ENCODE measurements around the gene ARRDC5.

Gene ARRDC5

DNA sequence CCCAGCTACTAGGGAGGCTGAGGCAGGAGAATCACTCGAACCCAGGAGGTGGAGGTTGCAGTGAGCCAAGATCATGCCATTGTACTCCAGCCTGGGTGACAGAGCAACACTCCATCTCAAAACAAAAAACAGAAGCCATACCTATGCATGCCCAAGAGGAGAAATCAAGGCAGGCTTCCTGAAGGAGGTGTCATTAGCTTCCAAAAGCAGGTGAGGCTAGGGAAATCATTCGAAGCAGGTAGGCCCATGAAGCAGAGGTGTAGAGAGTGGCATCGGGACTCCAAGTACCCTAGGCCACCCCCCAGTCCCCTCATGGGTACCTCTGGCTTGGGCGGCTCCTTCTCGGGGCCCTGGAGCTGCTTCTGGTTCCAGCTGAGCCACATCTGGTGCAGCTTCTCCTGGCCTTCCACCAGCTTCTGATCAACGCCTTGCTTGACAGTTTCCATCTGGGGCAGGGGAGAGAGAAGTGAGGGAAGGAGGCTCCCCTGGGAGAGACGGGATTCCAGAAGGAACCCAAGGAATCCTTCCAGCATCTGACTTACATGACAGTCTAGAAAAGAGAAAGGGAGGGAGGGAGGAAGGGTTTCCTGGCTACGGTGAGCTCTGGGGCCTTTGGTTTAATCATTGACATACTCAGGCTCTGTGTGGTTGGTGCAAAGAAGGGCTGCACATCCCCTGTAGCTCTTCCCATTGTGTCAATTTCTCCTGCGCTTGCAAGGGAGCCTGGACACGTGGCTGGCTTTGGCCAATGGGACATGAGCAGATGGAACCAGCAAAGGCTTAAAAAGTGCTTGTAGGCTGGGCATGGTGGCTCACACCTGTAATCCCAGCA lies 58.1 kb downstream of the ARRDC5 start:
- Histone ChIP-seq H3K36me3 (ENCODE audit: insufficient read depth, low read length) (peaks cover 25% of the 10 kb centered on the region), H3K4me1 (ENCODE audit: insufficient read depth, low read length) (no peaks in the 10 kb centered on the region), H3K9ac (ENCODE audit: low read depth, low read length) (no peak overlapping the region), H3K9me3 (ENCODE audit: control insufficient read depth, insufficient read depth, low read length) (no peaks in the 10 kb centered on the region)

GRCh38 chr19:4843647-4843965 lies 59.1 kb downstream of the ARRDC5 start:
- peaks cover 26% of the 10 kb centered on the region for H3K36me3 ChIP-seq (ENCODE audit: insufficient read depth, low read length)

More at GRCh38 chr19:4843647-4843965, 59.1 kb downstream of the ARRDC5 start:
- Histone ChIP-seq H3K4me1 (ENCODE audit: insufficient read depth, low read length) (no peaks in the 10 kb centered on the region), H3K9ac (ENCODE audit: low read depth, low read length) (no peak overlapping the region), H3K9me3 (ENCODE audit: control insufficient read depth, insufficient read depth, low read length) (no peaks in the 10 kb centered on the region)
